Measurements from ENCODE around the gene PTPRN2. TPM values are rescaled to one million over a fixed set of nuclear protein-coding genes. Genes with fewer than 3 reads are reported as not detected.

PTPRN2 gene
- total and polyA plus RNA-seq, 2 of the 13 experiments (the other 11 are each of a cell fraction or from before 2014, with no cell fraction given): 2.5 to 24.2 TPM

DNA sequence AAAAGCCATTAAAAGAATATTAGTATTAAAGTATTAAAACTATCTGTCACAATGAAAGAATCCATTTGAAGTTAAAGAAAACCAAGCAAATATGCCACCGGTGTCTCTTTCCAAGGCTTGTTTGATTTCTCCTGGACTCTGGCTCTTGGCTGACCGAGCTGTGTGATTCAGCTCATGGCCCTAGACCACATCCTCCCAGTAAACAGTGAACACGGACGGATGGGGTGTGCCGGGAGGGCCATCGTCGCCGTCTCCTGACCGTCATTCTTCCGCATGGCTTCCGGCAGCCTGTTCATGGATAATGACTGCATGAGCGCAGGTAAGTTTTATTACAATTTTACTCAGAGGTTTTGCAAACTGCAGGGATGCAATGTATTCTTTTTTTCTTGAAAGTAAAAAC lies 1032.3 kb downstream of the PTPRN2 start (continued):
- TF ChIP-seq, protein P1, sequence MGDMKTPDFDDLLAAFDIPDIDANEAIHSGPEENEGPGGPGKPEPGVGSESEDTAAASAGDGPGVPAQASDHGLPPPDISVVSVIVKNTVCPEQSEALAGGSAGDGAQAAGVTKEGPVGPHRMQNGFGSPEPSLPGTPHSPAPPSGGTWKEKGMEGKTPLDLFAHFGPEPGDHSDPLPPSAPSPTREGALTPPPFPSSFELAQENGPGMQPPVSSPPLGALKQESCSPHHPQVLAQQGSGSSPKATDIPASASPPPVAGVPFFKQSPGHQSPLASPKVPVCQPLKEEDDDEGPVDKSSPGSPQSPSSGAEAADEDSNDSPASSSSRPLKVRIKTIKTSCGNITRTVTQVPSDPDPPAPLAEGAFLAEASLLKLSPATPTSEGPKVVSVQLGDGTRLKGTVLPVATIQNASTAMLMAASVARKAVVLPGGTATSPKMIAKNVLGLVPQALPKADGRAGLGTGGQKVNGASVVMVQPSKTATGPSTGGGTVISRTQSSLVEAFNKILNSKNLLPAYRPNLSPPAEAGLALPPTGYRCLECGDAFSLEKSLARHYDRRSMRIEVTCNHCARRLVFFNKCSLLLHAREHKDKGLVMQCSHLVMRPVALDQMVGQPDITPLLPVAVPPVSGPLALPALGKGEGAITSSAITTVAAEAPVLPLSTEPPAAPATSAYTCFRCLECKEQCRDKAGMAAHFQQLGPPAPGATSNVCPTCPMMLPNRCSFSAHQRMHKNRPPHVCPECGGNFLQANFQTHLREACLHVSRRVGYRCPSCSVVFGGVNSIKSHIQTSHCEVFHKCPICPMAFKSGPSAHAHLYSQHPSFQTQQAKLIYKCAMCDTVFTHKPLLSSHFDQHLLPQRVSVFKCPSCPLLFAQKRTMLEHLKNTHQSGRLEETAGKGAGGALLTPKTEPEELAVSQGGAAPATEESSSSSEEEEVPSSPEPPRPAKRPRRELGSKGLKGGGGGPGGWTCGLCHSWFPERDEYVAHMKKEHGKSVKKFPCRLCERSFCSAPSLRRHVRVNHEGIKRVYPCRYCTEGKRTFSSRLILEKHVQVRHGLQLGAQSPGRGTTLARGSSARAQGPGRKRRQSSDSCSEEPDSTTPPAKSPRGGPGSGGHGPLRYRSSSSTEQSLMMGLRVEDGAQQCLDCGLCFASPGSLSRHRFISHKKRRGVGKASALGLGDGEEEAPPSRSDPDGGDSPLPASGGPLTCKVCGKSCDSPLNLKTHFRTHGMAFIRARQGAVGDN (CRISPR knock-in tag; IDR thresholded peaks at IDR 0.05): peak; percentile 93

DNA sequence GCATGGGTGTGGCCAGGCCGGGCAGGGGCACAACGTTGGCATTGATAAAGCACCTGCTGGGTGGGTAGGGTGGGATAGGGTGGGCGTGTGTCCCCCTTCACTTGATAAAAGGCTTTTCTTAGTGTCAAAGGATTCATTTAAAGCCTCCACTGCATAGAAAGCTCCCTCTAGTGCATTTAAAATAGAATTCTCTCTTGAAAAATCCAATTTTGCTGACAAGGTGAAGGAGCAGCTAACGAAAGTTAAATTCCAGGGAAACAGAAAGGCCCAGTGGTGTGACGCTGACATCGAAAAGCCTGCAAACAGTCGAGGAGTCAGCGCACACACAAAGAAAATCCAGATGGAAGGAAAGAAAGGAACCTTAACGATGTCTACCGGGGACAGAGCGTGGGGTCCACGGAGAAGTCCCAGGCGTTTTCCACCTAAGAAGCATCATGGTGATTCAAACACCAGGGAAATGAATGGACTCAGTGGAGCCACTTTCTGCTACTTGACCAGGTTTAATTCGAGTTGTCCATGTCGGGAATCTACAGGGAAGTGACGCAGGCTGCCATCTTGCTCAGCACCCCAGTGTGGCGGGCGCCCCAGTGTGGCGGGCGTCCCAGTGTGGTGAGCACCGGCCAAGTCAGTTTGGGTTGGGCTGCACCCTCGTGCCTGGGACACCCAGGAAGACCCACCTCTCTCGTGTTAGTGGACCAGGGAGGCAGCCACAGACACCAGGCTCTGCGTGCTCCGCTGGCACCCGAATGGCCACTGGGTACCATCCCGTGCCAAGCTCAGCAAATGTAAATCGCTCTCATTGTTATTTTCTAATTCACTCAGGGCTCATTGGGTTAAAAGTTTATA lies 1033.0 kb downstream of the PTPRN2 start:
- in situ Hi-C loops (cut with HindIII; ENCODE audit: extremely low pct_ligation_motif_present, low pct_unique_long_range_greater_than_20kb): no loop called here
- no peak for ATAC-seq
- intact Hi-C loops (cut with micrococcal nuclease; ENCODE audit: unreplicated experiment): no loop called here
- no peak overlapping the region for H2AFZ ChIP-seq (ENCODE audit: low read length)
- H3K4me3 ChIP-seq (replicated peaks in 1 of 3; ENCODE audit: insufficient read depth in 1 of 3, low read depth in 2 of 3, low read length in 3 of 3): no peak overlapping the region
- no TSS peak for BruUV-seq (replicated peaks)
- H3K79me2 ChIP-seq (ENCODE audit: insufficient read depth, low read length): no peaks in the 10 kb centered on the region
- DNase-seq (ENCODE audit: low spot score): no peak
- WGBS (ENCODE audit: low lambda C conversion rate): 85% methylated on average over 18 of the region's 28 CpGs
- H3K4me1 ChIP-seq (ENCODE audit: insufficient read depth, low read length): peaks cover 51% of the 10 kb centered on the region
- no peak overlapping the region for H3K9ac ChIP-seq (ENCODE audit: insufficient read depth, low read depth, low read length)
- H3K36me3 ChIP-seq (replicated peaks in 1 of 2; ENCODE audit: control insufficient read depth in 1 of 2, insufficient read depth in 2 of 2, low read length in 2 of 2): no peaks in the 10 kb centered on the region
- H3K9me3 ChIP-seq (ENCODE audit: low read length): no peaks in the 10 kb centered on the region
- H3K27me3 ChIP-seq (ENCODE audit: control insufficient read depth in 1 of 2, insufficient read depth in 2 of 2, low read length in 2 of 2): peaks cover 0 to 11% of the 10 kb centered on the region in 2 experiments; a peak in 1 of 5 replicates
- H4K20me1 ChIP-seq (ENCODE audit: insufficient read depth, low read length): no peaks in the 10 kb centered on the region
- ChIA-PET CTCF (ENCODE audit: low intra/inter-chr PET ratio, low total read pairs) (no interaction called here), POLR2A (no interaction called here)
- no peak for FAIRE-seq
- H3K4me2 ChIP-seq (ENCODE audit: low read depth, low read length): peak overlapping the region; percentile 30; the same call in 1 of the 2 replicates
- peak overlapping the region; percentile 56 for H3K27ac ChIP-seq (ENCODE audit: extremely low read length, insufficient read depth, low read length)
- TF ChIP-seq, protein P2, sequence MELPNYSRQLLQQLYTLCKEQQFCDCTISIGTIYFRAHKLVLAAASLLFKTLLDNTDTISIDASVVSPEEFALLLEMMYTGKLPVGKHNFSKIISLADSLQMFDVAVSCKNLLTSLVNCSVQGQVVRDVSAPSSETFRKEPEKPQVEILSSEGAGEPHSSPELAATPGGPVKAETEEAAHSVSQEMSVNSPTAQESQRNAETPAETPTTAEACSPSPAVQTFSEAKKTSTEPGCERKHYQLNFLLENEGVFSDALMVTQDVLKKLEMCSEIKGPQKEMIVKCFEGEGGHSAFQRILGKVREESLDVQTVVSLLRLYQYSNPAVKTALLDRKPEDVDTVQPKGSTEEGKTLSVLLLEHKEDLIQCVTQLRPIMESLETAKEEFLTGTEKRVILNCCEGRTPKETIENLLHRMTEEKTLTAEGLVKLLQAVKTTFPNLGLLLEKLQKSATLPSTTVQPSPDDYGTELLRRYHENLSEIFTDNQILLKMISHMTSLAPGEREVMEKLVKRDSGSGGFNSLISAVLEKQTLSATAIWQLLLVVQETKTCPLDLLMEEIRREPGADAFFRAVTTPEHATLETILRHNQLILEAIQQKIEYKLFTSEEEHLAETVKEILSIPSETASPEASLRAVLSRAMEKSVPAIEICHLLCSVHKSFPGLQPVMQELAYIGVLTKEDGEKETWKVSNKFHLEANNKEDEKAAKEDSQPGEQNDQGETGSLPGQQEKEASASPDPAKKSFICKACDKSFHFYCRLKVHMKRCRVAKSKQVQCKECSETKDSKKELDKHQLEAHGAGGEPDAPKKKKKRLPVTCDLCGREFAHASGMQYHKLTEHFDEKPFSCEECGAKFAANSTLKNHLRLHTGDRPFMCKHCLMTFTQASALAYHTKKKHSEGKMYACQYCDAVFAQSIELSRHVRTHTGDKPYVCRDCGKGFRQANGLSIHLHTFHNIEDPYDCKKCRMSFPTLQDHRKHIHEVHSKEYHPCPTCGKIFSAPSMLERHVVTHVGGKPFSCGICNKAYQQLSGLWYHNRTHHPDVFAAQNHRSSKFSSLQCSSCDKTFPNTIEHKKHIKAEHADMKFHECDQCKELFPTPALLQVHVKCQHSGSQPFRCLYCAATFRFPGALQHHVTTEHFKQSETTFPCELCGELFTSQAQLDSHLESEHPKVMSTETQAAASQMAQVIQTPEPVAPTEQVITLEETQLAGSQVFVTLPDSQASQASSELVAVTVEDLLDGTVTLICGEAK (IDR thresholded peaks at IDR 0.05): no peak
- TF ChIP-seq, protein P2 (CRISPR knock-in tag; IDR thresholded peaks at IDR 0.05): no peak
- TF ChIP-seq MTA1 (CRISPR knock-in tag; IDR thresholded peaks at IDR 0.05; ENCODE audit: borderline replicate concordance) (0 out of 2 replicates have a peak, but pooled peaks have one; percentile 10), ZNF605 (CRISPR knock-in tag; IDR thresholded peaks at IDR 0.05) (0 out of 2 replicates have a peak, but pooled peaks have one; percentile 9), ELF1 (CRISPR knock-in tag; IDR thresholded peaks at IDR 0.05) (no peak), GLI4 (CRISPR knock-in tag; IDR thresholded peaks at IDR 0.05; ENCODE audit: borderline replicate concordance) (0 out of 2 replicates have a peak, but pooled peaks have one; percentile 41), ZBTB38 (CRISPR knock-in tag; IDR thresholded peaks at IDR 0.05) (peak; percentile 51; the same call in 1 of the 2 replicates)
